ENCODE data around the gene FBXO17.
"Not testable (repeated sequence)": the region's sequence is repeated elsewhere in the genome, so short reads cannot be mapped to it uniquely, and the experiment has no call there.

Gene FBXO17, protein sequence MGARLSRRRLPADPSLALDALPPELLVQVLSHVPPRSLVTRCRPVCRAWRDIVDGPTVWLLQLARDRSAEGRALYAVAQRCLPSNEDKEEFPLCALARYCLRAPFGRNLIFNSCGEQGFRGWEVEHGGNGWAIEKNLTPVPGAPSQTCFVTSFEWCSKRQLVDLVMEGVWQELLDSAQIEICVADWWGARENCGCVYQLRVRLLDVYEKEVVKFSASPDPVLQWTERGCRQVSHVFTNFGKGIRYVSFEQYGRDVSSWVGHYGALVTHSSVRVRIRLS

DNA sequence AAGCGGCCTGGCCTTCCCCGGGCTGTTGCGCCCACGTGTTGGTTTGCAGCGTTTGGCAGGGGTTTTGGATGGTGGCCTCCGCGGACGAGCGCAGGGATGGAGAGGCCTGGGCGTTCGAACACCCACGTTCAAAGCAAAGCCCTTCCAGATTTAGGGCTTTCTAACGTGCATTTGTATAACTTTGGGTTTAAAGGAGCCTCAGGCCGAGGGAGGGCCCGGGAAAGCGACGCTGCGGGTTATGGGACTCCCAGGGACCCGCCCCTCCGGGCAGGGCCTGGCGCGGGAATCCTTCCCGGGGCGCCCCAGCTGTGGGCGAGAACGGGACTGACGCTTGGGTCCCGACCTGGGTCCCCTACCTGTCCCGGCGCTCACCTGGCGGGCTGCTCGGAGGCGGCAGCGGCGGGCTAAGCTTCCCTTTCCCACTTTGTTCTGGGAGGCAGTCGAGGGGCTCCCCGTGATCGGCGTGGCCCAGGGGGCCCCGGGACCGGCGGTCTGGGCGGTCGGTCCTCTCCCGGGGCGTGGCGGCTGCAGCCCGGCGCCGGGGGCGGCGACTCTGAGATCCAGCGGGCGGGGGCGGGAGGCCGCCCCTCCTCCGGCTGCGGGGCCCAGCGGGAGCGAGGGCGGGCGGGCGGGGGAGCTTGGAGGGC, at the start of gene FBXO17:
TSS of gene FBXO17 (minus strand) at position 529 of the 647 bp plus-strand sequence. CDS start 25,423 bp downstream, outside the sequence.
- DNase-seq: no peak

DNA sequence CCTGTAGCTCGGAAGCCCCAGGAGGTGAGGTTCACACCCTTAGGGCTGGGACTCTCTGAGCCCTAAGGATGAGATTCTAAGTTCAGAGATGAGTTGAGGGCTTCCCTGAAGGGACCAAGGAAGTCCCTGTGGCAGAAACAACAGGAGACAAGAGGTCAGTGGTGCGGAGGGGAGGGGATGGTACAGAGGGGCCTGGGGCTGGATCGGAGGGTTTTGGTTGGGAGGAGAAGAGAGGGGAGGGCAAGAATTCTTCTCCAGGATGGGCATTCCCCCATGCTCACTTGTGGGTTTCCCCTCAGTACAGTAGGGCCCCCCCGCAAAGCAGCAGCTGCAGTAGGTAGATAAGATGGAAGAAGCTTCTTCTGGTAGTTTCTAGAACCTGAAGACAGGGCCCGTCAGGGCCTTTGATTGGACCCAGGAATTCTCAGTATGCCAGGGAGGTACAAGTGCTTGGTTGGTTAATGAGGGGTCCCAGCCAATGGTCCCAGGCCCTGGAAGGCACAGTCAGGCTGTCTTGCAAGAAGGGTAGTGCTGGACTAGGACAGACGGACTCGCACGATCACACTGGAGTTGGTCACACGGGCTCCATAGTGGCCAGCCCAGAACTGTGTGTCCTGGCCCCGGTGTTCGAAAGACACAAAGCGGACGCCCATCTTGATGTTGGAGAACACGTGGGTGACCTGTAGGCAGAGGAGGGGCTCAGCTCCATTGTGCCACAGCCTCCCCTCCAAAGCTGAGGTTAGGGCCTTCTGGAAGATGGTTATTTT, 49.5 kb upstream of the FBXO17 start:
- no peak for DNase-seq

DNA sequence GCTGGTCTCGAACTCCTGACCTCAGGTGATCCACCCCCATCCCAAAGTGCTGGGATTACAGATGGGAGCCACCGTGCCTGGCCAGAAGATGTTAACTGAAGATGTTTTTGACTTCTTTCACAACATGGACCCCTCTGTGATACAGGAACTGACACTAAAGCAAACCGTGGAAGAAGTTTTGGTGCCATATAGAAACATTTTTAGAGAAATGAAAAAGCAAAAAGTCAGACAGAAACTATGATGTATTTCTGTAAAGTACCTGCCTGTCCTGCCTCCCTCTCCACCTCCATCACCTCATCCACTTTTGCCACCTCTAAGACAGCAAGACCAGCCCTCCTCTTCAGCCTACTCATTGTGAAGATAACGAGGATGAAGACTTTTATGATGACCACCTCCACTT, 45.5 kb upstream of the FBXO17 start:
- no peak for DNase-seq

DNA sequence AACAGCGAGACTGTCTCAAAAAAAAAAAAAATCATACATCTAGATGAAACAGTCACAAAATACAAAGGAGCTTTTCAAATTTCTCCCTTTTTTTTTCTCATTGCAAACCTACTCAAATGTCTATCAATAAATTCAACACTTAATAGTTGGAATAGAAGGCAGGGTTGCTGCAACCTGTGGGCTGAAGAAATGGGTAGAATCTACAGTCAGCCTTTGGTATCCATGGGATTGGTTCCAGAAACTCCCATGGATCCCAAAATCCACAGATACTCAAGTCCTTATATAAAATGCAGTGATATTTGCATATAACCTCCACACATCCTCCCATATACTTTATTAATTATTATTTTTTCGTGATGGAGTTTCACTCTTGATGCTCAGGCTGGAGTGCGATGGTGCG, 42.1 kb upstream of the FBXO17 start:
- no peak for DNase-seq

DNA sequence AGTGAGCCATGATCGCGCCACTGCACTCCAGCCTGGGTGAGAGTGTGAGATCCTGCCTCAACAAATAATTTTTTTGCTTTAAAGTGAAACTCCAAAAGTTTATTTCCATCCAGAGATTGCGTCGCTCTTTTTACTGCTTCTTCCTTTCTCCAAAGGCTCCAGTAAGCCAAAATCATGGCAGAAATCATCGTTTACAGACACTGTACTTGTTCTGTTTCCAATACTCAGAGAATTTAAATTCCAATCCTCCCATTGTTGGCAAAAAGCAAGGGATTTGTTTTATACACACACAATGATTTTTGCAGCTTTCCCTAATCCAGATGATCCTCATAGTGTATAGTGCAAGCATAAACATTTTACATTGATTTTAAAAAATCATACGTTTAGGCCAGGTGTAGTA, 41.5 kb upstream of the FBXO17 start:
- DNase-seq: no peak

DNA sequence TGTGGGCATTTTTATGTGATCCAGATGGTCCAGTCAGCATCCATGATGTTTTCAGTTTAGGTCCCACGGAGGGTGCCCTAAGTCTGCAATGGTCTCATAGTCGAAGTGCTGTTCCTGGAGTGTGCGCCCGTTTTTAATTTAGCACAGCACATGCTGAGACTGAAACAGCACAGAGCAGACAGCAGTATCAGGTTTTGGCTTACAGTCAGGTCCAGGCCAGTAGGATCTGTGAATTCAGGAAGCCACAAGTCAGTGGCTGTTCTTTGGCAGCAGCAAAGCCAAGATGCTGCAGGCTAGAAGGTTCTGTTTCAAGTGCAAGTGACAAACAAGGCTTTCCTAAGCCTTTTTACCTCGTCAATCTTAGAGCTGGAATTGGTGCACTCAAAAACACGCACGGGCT, 38.5 kb upstream of the FBXO17 start:
- DNase-seq: no peak

DNA sequence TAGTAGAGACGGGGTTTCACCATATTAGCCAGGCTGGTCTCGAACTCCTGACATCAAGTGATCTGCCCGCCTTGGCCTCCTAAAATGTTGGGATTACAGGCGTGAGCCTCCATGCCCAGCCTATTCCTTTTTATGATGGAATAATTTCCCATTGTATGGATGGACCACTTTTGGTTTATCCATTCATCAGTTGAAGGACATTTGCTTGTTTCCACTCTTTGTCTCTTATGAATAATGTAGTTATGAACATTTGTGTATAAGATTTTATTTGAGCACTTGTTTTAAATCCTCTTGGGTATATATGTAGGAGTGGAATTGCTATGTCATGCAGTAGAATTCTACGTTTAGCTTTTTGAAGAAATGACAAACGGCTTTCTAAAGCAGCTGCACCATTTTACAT, 33.5 kb upstream of the FBXO17 start:
- DNase-seq: no peak

DNA sequence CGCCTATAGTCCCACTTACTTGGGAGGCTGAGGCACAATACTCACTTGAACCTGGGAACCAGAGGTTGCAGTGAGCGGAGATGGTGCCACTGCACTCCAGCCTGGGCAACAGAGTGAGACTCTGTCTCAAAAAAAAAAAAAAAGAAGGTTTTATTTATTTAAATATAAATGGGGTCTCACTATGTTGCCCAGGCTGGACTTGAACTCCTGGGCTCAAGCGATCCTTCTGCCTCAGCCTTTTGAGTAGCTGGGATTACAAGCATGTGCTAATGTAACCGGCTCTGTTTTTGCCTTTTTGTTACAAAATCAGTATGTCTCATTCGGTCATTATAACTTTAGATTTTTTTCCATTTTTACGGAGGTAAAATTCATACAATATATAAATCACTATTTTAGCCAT, 32.6 kb upstream of the FBXO17 start:
- no peak for DNase-seq

DNA sequence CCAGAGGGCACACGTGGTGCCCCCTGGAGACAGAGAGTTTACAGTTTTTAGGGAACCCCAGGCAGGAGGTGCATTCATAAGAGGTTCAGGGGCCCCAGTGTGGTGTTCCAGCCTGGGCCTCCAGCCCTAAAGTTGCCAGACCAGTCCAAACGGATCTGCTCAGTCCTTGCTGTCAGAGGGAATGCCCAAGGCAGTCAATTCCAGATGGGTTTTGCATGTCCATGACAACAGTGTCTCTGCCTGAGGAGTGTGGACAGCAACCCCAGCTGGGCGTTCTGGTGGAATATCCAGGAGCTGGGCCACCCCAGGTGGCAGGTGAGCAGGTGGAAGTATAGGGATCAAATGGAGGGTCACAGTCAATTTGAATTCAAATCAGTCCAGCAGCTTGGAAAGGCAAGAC, 31.6 kb upstream of the FBXO17 start:
- no peak for DNase-seq

DNA sequence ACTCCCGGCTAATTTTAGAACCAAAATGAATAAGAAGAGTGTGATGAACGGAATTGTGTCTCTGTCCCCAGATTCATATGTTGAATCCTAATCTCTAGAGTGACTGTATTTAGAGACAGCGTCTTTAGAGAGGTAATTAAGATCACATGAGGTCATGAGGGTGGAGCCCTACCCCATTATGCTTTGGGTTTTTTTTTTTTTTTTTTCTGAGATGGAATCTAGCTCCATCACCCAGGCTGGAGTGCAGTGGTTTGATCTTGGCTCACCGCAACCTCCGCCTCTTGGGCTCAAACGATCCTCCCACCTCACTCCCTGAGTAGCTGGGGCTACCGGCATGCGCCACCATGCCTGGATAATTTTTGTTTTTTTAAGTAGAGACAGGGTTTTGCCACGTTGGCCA, 28.9 kb upstream of the FBXO17 start:
- DNase-seq: no peak

DNA sequence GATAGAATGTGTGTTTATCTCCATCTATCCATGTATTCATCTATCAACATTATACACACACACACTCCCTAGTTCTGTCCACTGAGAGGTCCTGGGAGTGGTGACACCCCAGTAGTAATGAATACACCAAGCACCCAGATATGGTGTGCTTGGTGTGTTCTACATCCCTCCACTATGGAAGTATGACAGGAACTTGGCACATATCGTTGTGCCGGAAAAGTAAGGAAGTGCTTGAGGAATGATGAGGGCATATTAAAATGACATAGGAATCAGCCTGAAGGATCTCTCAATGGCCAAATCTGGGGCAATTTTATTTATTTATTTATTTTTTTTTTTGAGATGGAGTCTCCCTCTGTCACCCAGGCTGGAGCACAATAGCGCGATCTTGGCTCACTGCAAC, 28.3 kb upstream of the FBXO17 start:
- DNase-seq: no peak

DNA sequence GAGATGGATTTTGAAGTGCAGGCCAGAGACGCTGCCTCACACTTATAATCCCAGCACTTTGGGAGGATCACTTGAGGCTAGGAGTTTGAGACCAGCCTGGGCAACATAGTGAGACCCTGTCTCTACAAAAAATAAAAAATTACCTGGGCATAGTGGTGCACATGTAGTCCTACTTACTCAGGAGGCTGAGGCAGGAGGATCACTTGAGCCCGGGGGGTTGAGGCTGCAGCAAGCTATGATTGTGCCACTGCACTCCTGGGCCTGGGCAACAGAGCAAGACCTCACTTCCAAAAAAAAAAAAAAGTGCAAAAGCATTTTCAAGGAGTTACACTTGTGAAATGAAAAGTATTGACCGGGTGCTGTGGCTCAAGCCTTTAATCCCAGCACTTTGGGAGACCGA, 27.6 kb upstream of the FBXO17 start:
- no peak for DNase-seq

DNA sequence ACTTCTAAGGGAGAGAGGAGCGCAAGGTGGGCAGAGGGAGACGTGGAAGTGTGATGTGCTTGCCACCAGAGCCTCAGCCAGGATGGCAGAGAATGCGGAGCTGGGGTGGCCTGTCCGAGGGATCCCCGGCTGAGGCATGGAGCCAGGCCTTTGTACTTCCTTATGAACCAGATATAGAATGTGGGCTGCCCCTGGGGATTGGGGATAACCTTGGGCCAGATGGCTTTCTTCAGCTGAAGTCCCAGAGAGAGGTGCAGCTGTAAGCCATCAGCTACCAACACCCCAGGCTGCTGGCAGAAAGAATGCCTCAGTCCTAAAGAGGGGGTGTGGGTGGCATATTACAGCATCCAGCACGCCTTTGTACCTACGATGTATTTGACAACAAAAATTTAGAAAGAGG, 25.5 kb upstream of the FBXO17 start:
- DNase-seq: no peak

DNA sequence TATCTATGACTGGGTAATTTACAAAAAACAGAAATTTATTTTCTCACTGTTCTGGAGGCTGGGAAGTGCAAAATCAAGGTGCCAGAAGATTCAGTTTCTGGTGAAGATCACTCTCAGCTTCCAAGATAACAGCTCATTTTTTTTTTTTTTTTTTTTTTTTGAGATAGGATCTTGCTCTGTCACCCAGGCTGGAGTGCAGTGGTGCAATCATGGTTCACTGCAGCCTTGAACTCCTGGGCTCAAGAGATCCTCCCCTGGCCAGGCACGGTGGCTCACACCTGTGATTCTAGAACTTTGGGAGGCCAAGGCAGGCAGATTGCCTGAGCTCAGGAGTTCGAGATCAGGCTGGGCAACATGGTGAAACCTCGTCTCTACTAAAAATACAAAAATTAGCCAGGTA, 22.0 kb upstream of the FBXO17 start:
- not testable (repeated sequence) for DNase-seq

DNA sequence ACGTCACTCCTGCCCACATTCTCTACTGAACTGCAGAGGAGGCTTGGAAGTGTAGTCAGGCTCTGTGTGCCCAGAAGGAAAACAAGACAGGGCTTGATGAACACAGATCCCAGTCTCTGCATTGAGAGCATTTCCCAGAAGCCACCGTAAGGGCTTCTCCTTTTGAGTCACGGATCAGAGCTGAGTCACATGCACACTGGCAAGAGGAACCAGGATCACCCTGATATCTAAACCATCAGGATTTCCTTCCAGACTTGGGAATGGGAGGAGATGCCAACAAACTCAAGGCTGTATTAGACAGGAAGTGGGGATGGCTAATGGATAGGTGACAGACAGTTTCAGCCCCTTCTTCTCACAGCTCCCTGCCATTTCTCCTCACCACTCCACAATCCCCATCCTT, 17.7 kb upstream of the FBXO17 start:
- no peak for DNase-seq

DNA sequence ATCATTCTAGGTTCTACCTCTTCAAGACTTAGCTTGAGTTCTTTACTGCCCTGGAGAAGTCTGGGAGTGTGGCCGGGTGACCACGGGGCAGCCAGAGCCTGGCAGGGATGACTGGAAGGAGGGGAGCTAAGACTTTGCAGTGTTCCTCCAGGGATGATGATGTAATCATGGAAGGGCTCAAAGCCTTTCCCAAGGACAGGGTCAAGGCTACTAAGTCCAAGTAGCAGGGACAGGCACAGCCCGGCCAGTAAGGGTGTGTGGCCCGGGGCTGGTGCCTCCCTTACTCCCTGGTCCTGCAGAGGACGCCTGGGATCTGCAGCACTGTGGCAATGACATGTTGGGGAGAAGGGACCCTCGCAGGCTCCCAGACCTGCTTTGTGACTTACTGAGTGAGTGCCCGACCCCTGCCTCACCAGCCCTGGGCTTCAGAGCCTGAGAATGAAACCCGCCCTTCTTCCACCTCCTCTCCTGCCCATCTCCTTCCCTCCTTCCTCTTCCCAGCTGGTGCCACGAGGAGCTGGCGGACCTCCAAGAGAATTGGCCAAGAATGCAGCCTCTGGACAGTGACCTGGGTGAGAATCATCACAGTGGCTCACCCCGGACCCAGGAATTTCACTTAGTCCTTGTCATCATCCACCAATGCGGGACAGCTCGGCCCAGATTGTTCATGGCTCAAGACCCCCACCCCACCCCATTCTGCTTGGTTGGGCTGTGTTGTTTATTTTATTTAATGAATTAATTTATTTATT, 15.6 kb upstream of the FBXO17 start:
- DNase-seq: no peak

DNA sequence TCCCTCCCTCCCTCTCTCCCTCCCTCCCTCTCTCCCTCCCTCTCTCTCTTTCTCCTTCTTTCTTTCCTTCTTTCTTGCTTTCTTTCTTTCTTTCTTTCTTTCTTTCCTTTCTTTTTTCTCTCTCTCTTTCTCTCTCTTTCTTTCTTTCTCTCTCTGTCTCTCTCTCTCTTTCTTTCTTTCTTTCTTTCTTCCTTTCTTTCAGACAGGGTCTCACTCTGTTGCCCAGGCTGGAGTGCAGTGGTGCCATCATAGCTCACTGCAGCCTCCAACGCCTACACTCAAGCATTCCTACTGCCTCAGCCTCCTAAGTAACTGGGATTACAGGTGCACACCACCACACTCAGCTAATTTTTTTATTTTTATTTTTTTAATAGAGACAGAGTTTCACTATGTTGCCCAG, 14.1 kb upstream of the FBXO17 start:
- DNase-seq: not testable (repeated sequence)

DNA sequence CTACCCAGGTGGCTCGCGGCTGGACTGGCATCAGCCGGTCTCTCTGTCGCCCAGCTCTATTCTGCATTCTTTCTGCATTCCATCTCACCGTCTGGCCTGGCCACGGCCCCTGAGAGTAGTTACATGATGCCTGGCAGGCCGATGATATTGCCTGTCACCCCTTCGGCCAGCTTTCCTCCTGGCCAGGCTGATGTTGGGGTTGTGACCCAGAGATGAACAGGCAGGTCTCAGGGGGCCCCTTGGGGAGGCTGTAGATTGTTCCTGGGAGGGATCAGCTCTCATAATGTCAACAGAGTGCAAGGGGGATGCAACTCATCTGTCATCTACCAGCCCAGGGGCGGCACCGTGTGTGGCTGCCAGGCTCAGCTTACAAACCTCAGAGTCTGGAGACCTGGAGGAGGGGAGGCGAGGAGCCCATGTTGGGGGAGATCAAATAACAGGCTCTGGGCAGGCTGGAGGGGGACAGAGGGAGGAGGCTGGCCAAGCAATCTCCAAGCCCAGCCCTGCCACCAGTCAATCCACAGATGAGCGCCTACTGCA, 13.6 kb upstream of the FBXO17 start:
- no peak for DNase-seq

DNA sequence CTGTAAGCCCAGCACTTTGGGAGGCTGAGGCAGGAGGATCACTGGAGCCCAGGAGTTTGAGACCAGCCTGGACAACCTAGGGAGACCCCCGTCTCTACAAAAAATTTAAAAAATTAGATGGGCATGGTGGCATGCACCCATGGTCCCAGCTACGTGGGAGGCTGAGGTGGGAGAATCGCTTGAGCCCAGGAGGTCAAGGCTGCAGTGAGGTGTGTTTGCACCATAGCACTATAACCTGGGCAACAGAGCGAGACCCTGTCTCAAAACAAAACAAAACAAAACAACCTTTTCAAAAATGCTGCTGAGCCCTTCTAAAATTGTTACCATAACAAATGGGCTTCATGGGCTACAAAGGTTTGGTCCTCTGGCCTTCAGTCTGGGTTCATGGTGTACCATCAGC, 13.1 kb upstream of the FBXO17 start:
- DNase-seq: not testable (repeated sequence)

DNA sequence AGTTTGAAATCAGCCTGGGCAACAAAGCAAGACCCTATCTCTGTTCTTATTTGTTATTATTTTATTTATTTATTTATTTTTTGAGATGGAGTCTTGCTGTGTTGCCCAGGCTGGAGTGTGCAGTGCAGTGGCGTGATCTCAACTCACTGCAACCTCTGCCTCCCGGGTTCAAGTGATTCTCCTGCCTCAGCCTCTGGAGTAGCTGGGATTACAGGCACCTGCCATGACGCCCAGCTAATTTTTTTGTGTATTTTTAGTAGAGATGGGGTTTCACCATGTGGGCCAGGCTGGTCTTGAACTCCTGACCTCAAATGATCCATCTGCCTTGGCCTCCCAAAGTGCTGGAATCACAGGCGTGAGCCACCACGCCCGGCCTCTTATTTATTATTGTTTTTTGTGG, 12.2 kb upstream of the FBXO17 start:
- DNase-seq: not testable (repeated sequence)

DNA sequence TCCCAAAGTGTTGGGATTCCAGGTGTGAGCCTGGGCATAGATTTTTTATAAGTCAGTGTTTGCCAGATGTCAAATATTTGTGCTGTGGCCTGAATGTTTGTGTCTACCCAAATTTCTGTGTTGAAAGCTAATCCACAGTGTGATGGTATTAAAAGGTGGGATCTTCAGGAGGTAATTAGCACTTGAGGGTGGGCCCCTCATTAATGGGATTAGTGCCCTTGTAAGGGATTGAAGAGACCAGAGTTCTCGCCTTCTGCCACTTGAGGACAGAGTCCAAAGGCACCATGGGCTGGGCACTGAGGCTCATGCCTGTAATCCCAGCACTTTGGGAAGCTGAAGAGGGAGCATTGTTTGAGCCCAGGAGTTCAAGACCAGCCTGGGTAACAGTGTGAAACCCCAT, 9.7 kb upstream of the FBXO17 start:
- no peak for DNase-seq

DNA sequence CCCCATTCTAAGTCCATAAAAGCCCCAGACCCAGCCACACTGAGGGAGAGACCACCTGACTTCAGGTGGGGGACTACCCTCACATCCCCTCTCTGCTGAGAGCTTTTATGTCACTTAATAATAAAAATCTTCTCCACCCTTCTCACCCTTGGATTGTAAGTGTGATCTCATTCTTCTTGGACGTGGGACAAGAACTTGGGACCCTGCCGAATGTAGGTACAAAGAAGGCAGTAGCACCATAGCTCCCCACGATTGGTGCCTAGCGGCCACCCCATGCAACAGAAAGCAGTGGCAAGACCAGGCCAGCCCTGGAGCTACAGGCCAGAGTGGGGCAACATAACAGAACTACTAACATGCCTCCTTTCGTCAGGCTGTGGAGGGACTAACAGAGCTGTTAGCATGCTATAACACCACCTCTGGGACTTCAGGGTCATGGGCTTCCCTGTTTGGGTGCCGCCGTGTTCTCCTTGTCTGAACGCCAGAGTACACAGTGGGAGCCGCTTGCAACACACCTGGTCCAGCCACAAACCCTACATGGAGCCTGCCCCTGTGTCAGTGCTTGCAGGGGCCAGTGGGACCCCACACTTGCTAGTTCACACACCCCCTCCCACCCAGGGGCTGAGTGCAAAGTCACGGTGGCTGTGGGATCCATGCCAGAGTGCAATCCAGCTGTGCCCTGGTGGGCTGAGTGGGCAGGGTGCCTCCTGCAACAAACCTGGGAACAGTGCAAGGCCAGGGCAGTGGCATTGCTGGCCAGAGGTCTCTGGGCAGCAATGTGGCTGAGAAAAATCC, 5.2 kb upstream of the FBXO17 start:
- DNase-seq: no peak
